IMR-90 (cell line): ENCODE data around the gene GNE. TPM values are rescaled to one million over a fixed set of nuclear protein-coding genes. Genes with fewer than 3 reads are reported as not detected.
A peak's percentile ranks its signal among the peaks of the same experiment; 100 is the strongest.

Experiments used
- ATAC-seq: fragments of 200-7000 bp; cut with Tn5 transposase; 2 replicates; pipeline ENCODE4 v1.9.1; 2020; ENCODE audit warnings: low read depth, mild to moderate bottlenecking, moderate library complexity
- BruUV-seq: library from RNA; stranded (reverse); fragments of 400-500 nt; replicated peaks from 2 replicates; lab custom pipeline; 2021; lab: Mats Ljungman, UMichigan
- CTCF ChIA-PET: fragments of 300-600 bp; formaldehyde crosslinking; extraction: SDS; loops from one replicate; lab custom pipeline; 2021; ENCODE audit warnings: antibody characterized with exemption; lab: Yijun Ruan, JAX
- POLR2A ChIA-PET: fragments of 300-600 bp; sonication (Branson Sonifier 250); formaldehyde crosslinking; loops from one replicate; lab custom pipeline; 2022; ENCODE audit warnings: antibody characterized with exemption; ENCODE audit not compliant: unreplicated experiment; lab: Charles Lee
- DNase-seq: peaks from one replicate; pipeline ENCODE4 v3.0.0; 2013
- H2AFZ ChIP-seq: replicated peaks from 2 replicates; pipeline ENCODE3; 2013; ENCODE audit warnings: low read length, mild to moderate bottlenecking; ENCODE audit not compliant: poor library complexity
- H2AK5ac ChIP-seq: 2 replicates; pipeline ENCODE4 v1.6.1; 2013; ENCODE audit warnings: low read depth, low read length, inconsistent platforms
- H2AK9ac ChIP-seq: replicated peaks from 2 replicates; pipeline ENCODE3; 2013; ENCODE audit warnings: mild to moderate bottlenecking, low read depth, low read length, moderate library complexity; ENCODE audit not compliant: poor library complexity
- H2BK120ac ChIP-seq: 2 replicates; pipeline ENCODE4 v1.6.1; 2013; ENCODE audit warnings: low read depth, low read length, inconsistent platforms
- H2BK15ac ChIP-seq: 3 replicates; pipeline ENCODE4 v1.6.1; 2013; ENCODE audit warnings: low read depth, low read length, inconsistent platforms
- H2BK20ac ChIP-seq: 2 replicates; pipeline ENCODE4 v1.6.1; 2013; ENCODE audit warnings: low read depth, mild to moderate bottlenecking, inconsistent platforms, low read length, moderate library complexity
- H2BK5ac ChIP-seq: 2 replicates; pipeline ENCODE4 v1.6.1; 2013; ENCODE audit warnings: mild to moderate bottlenecking, low read depth, low read length, inconsistent platforms; ENCODE audit not compliant: poor library complexity, severe bottlenecking
- H3K14ac ChIP-seq: replicated peaks from 2 replicates; pipeline ENCODE4 v1.6.1; 2013; ENCODE audit warnings: low read depth, low read length, inconsistent platforms
- H3K18ac ChIP-seq: 2 replicates; pipeline ENCODE4 v1.6.1; 2013; ENCODE audit warnings: low read depth, low read length, control low read depth
- H3K23ac ChIP-seq: 2 replicates; pipeline ENCODE4 v1.6.1; 2013; ENCODE audit warnings: low read depth, low read length, inconsistent platforms
- H3K27ac ChIP-seq: 2 replicates; pipeline ENCODE4 v1.5.1; 2013; ENCODE audit warnings: mild to moderate bottlenecking, control low read depth, low read length; ENCODE audit not compliant: insufficient read depth
- H3K27me3 ChIP-seq: 2 replicates; pipeline ENCODE4 v1.6.1; 2013; ENCODE audit warnings: low read length; ENCODE audit not compliant: control insufficient read depth, insufficient read depth
- H3K36me3 ChIP-seq: 2 replicates; pipeline ENCODE4 v1.6.1; 2013; ENCODE audit warnings: low read length, mixed read lengths; ENCODE audit not compliant: control insufficient read depth, insufficient read depth
- H3K4ac ChIP-seq: 2 replicates; pipeline ENCODE4 v1.6.1; 2013; ENCODE audit warnings: low read depth, low read length, inconsistent platforms
- H3K4me1 ChIP-seq: 2 replicates; pipeline ENCODE4 v1.6.1; 2013; ENCODE audit warnings: low read length, mixed read lengths; ENCODE audit not compliant: control insufficient read depth, insufficient read depth
- H3K4me2 ChIP-seq: 2 replicates; pipeline ENCODE4 v1.6.1; 2013; ENCODE audit warnings: low read depth, mild to moderate bottlenecking, control low read depth, low read length, moderate library complexity
- H3K4me3 ChIP-seq: 2 replicates; pipeline ENCODE4 v1.5.1; 2013; ENCODE audit warnings: low read depth, mild to moderate bottlenecking, control low read depth, low read length, moderate library complexity; ENCODE audit not compliant: insufficient read depth
- H3K56ac ChIP-seq: 2 replicates; pipeline ENCODE4 v1.6.1; 2013; ENCODE audit warnings: low read length, inconsistent platforms; ENCODE audit not compliant: insufficient read depth; ENCODE audit errors: extremely low read depth
- H3K79me1 ChIP-seq, 2 experiments: 2 replicates each; pipeline ENCODE4 v1.6.1; 2013; ENCODE audit warnings: low read length in 2 of 2, inconsistent platforms in 1 of 2, low read depth in 1 of 2
- H3K9ac ChIP-seq: 2 replicates; pipeline ENCODE4 v1.6.1; 2013; ENCODE audit warnings: low read depth, low read length, control low read depth
- H3K9me1 ChIP-seq: 2 replicates; pipeline ENCODE4 v1.6.1; 2013; ENCODE audit warnings: low read length, inconsistent platforms; ENCODE audit not compliant: insufficient read depth
- H3K9me3 ChIP-seq: 2 replicates; pipeline ENCODE4 v1.6.1; 2013; ENCODE audit warnings: low read length; ENCODE audit not compliant: control insufficient read depth, insufficient read depth
- H4K20me1 ChIP-seq: 2 replicates; pipeline ENCODE4 v1.6.1; 2013; ENCODE audit warnings: low read length, inconsistent platforms; ENCODE audit not compliant: insufficient read depth
- H4K5ac ChIP-seq: 2 replicates; pipeline ENCODE4 v1.6.1; 2013; ENCODE audit warnings: mild to moderate bottlenecking, low read depth, low read length, control low read depth
- H4K8ac ChIP-seq, 2 experiments: 2 replicates each; pipeline ENCODE4 v1.6.1; 2013; ENCODE audit warnings: low read depth in 2 of 2, low read length in 2 of 2, control low read depth in 1 of 2, inconsistent platforms in 1 of 2
- H4K91ac ChIP-seq: 2 replicates; pipeline ENCODE4 v1.6.1; 2013; ENCODE audit warnings: low read depth, low read length, inconsistent platforms; ENCODE audit not compliant: insufficient read depth
- BHLHE40 ChIP-seq: fragments of 150-350 bp; IDR thresholded peaks from 2 replicates; pipeline ENCODE4 v1.6.1; 2016; ENCODE audit warnings: mild to moderate bottlenecking, low read depth, low read length
- CEBPB ChIP-seq: IDR thresholded peaks from 2 replicates; pipeline ENCODE4 v1.6.1; 2012; ENCODE audit warnings: low read depth, low read length, improper control_type of control experiment
- CHD1 ChIP-seq: IDR thresholded peaks from 2 replicates; pipeline ENCODE4 v1.6.1; 2012; ENCODE audit warnings: low read depth, low read length, improper control_type of control experiment
- CTCF ChIP-seq: conservative IDR thresholded peaks from 2 replicates; pipeline ENCODE4 v1.5.1; 2012; ENCODE audit warnings: mild to moderate bottlenecking, low read depth, low read length, improper control_type of control experiment
- ELK1 ChIP-seq: fragments of 150-350 bp; IDR thresholded peaks from 2 replicates; pipeline ENCODE4 v1.6.1; 2016; ENCODE audit warnings: low read depth, mild to moderate bottlenecking, low read length, moderate library complexity, borderline replicate concordance
- FOS ChIP-seq: fragments of 150-350 bp; IDR thresholded peaks from 2 replicates; pipeline ENCODE4 v1.6.1; 2016; ENCODE audit warnings: low read depth, low read length
- MAFK ChIP-seq: IDR thresholded peaks from 2 replicates; pipeline ENCODE4 v1.6.1; 2012; ENCODE audit warnings: low read depth, low read length, improper control_type of control experiment
- MAZ ChIP-seq: IDR thresholded peaks from 2 replicates; pipeline ENCODE4 v1.6.1; 2012; ENCODE audit warnings: low read depth, mild to moderate bottlenecking, low read length, improper control_type of control experiment, moderate library complexity, borderline replicate concordance
- MXI1 ChIP-seq: IDR thresholded peaks from 2 replicates; pipeline ENCODE4 v1.6.1; 2012; ENCODE audit warnings: low read depth, mild to moderate bottlenecking, low read length, moderate library complexity, borderline replicate concordance
- NFE2L2 ChIP-seq: fragments of 150-350 bp; IDR thresholded peaks from 2 replicates; pipeline ENCODE4 v1.6.1; 2016; ENCODE audit warnings: low read depth, mild to moderate bottlenecking, low read length
- POLR2A ChIP-seq: IDR thresholded peaks from 2 replicates; pipeline ENCODE4 v1.6.1; 2012; ENCODE audit warnings: mild to moderate bottlenecking, low read depth, low read length
- RAD21 ChIP-seq: IDR thresholded peaks from 2 replicates; pipeline ENCODE4 v1.6.1; 2012; ENCODE audit warnings: low read length, improper control_type of control experiment
- RCOR1 ChIP-seq: IDR thresholded peaks from 2 replicates; pipeline ENCODE4 v1.6.1; 2012; ENCODE audit warnings: mild to moderate bottlenecking, low read length, improper control_type of control experiment; ENCODE audit not compliant: insufficient replicate concordance
- RFX5 ChIP-seq: IDR thresholded peaks from 2 replicates; pipeline ENCODE4 v1.8.0; 2012; ENCODE audit warnings: low read depth, mild to moderate bottlenecking, low read length, moderate library complexity
- SMC3 ChIP-seq: fragments of 150-350 bp; IDR thresholded peaks from 2 replicates; pipeline ENCODE4 v1.6.1; 2016; ENCODE audit warnings: low read depth, mild to moderate bottlenecking, antibody characterized with exemption, low read length, moderate library complexity
- USF2 ChIP-seq: fragments of 150-350 bp; IDR thresholded peaks from 2 replicates; pipeline ENCODE4 v1.6.1; 2017; ENCODE audit warnings: mild to moderate bottlenecking, antibody characterized with exemption, low read length, low read depth
- WGBS, 2 experiments: methylation state at CpG; one replicate each; pipeline versions ENCODE4 v1.1.5 to v1.1.7; 2013; ENCODE audit warnings: missing lambda C conversion rate in 2 of 2; ENCODE audit not compliant: insufficient read length in 1 of 2; ENCODE audit errors: extremely low coverage in 2 of 2; 5-methylcytosine and 5-hydroxymethylcytosine counted together
- dilution Hi-C: fragments of 300-500 bp; cut with HindIII; formaldehyde crosslinking; loops from one replicate; pipeline ENCODE4 v1.14.3; 2018; ENCODE audit warnings: low sequenced_read_pairs; ENCODE audit not compliant: unreplicated experiment
- in situ Hi-C: fragments of 300-500 bp; cut with MboI; formaldehyde crosslinking; loops from 3 replicates; pipeline ENCODE4 v1.14.3; 2019; ENCODE audit warnings: low sequenced_read_pairs, inconsistent platforms, mixed read lengths
- intact Hi-C: fragments of 100-400 bp; cut with micrococcal nuclease; formaldehyde crosslinking; loops from 2 replicates; pipeline ENCODE4 v1.10.0; 2022
- polyA plus RNA-seq, 3 experiments: library from polyadenylated mRNA; depleted of rRNA; stranded (reverse); fragments of >200 nt; gene quantifications; 2 replicates each; pipeline ENCODE4 v1.2.3, GENCODE V29; 2012; ENCODE audit warnings: low replicate concordance in 1 of 3
- total RNA-seq: library from RNA; depleted of rRNA; stranded (reverse); fragments of >200 nt; gene quantifications from 2 replicates; pipeline ENCODE4 v1.2.3, GENCODE V29; 2012

Gene GNE
- total and polyA plus RNA-seq, 2 of the 4 experiments (the other 2 are of a cell fraction): 11.7 to 34.1 TPM

- Histone ChIP-seq H2BK120ac (no peak overlapping the region), H3K23ac (peak overlapping the region; percentile 94), H4K20me1 (peaks cover 47% of the 10 kb centered on the region), H3K9ac (peak overlapping the region; percentile 86), H2BK20ac (no peak overlapping the region), H2BK5ac (peak overlapping the region; percentile 71), H4K8ac (peak overlapping the region in 1 of 2 experiments; percentile 18; a peak in 1 of 4 replicates), H3K4me3 (peak overlapping the region; percentile 73), H3K56ac (peak overlapping the region; percentile 76), H2AFZ (no peak overlapping the region), H3K9me1 (peaks cover 21% of the 10 kb centered on the region), H3K27ac (peak overlapping the region; percentile 75), H4K5ac (peak overlapping the region; percentile 18), H2BK15ac (0 out of 3 replicates have a peak overlapping the region, but pooled peaks have one; percentile 2), H2AK9ac (peak overlapping the region; percentile 98), H3K4ac (peak overlapping the region; percentile 76), H3K14ac (peak overlapping the region; percentile 93), H3K36me3 (peaks cover 2% of the 10 kb centered on the region; the same call in 1 of the 2 replicates), H2AK5ac (peak overlapping the region; percentile 1; the same call in 1 of the 2 replicates), H3K4me1 (peaks cover 15% of the 10 kb centered on the region), H3K4me2 (peak overlapping the region; percentile 99), H3K9me3 (no peaks in the 10 kb centered on the region), H4K91ac (no peak overlapping the region), H3K18ac (peak overlapping the region; percentile 7; the same call in 1 of the 2 replicates), H3K79me1 (peaks cover 3 to 52% of the 10 kb centered on the region in 2 experiments; a peak in 2 of 4 replicates), H3K27me3 (no peaks in the 10 kb centered on the region)
- intact Hi-C loops: loop anchor here (2.0 to 5.0 kb wide), 4 partner anchors 15 to 136 kb away; partner anchors contain the start of gene GLIPR2
- ChIA-PET CTCF (interaction anchor here (0.7 to 2.1 kb wide), 4 partner anchors 9 to 29 kb away, joined by 4 to 6 read pairs (median 4); no protein-coding TSS in a partner anchor), POLR2A (no interaction called here)
- no TSS peak for BruUV-seq
- no peak for DNase-seq
- no CpG with 5 or more reads among the region's 7 CpGs for whole genome bisulfite sequencing, 2 experiments
- in situ Hi-C loops: no loop called here
- dilution Hi-C loops: no loop called here
- no peak for ATAC-seq
- TF ChIP-seq SMC3 (no peak), RFX5 (no peak), USF2 (no peak), CEBPB (no peak), BHLHE40 (no peak), FOS (no peak), RCOR1 (no peak), POLR2A (no peak), ELK1 (no peak), NFE2L2 (no peak), MAFK (no peak), MAZ (no peak), RAD21 (no peak), CTCF (no peak), CHD1 (no peak), MXI1 (no peak)
These were observed 66.6 kb downstream of the GNE start for GRCh38 chr9:36191686-36192085.
